Fibroblast of lung (primary cell): ENCODE data around the gene TCF21. TPM values are rescaled to one million over a fixed set of nuclear protein-coding genes. Genes with fewer than 3 reads are reported as not detected.

Experiments
- DNase-seq, 2 donors: peaks; one replicate each; pipeline versions ENCODE4 v3.0.0 to v3.0.0-alpha.2; 2010; ENCODE audit warnings: low read depth in 2 of 2
- H2AFZ ChIP-seq: 2 replicates; pipeline ENCODE4 v1.5.1; 2012; ENCODE audit warnings: low read length, control low read depth, inconsistent platforms
- H3K27ac ChIP-seq: 2 replicates; pipeline ENCODE4 v1.5.1; 2011; ENCODE audit warnings: low read length, control low read depth; ENCODE audit not compliant: insufficient read depth
- H3K27me3 ChIP-seq: 2 replicates; pipeline ENCODE4 v1.5.1; 2011; ENCODE audit warnings: mild to moderate bottlenecking, low read length; ENCODE audit not compliant: control insufficient read depth, insufficient read depth
- H3K36me3 ChIP-seq: 2 replicates; pipeline ENCODE4 v1.5.1; 2011; ENCODE audit warnings: low read length; ENCODE audit not compliant: control insufficient read depth, insufficient read depth
- H3K4me1 ChIP-seq: 2 replicates; pipeline ENCODE4 v1.5.1; 2011; ENCODE audit warnings: low read length; ENCODE audit not compliant: control insufficient read depth, insufficient read depth; ENCODE audit errors: extremely low read depth
- H3K4me2 ChIP-seq: 2 replicates; pipeline ENCODE4 v1.5.1; 2011; ENCODE audit warnings: low read length, control low read depth; ENCODE audit not compliant: insufficient read depth; ENCODE audit errors: extremely low read depth
- H3K4me3 ChIP-seq, 4 experiments: fragments of 200-600 bp in 1 of 4; sonication (generic) in 1 of 4; replicated peaks in 1 of 4; 2 replicates each; pipeline ENCODE4 v1.5.1; 2011 to 2016; ENCODE audit warnings: low read length in 4 of 4, low read depth in 3 of 4, mild to moderate bottlenecking in 3 of 4, control low read depth in 2 of 4, inconsistent platforms in 1 of 4, mixed read lengths in 1 of 4; ENCODE audit not compliant: insufficient read depth in 1 of 4; ENCODE audit errors: control extremely low read depth in 1 of 4
- H3K79me2 ChIP-seq: 2 replicates; pipeline ENCODE4 v1.5.1; 2012; ENCODE audit warnings: mild to moderate bottlenecking, low read length, inconsistent platforms; ENCODE audit not compliant: control insufficient read depth, insufficient read depth
- H3K9ac ChIP-seq: 2 replicates; pipeline ENCODE4 v1.5.1; 2011; ENCODE audit warnings: mild to moderate bottlenecking, low read length, control low read depth; ENCODE audit not compliant: insufficient read depth
- H3K9me3 ChIP-seq: 2 replicates; pipeline ENCODE4 v1.5.1; 2012; ENCODE audit warnings: low read depth, low read length; ENCODE audit not compliant: control insufficient read depth, insufficient read depth
- H4K20me1 ChIP-seq: 2 replicates; pipeline ENCODE4 v1.5.1; 2011; ENCODE audit warnings: low read length; ENCODE audit not compliant: control insufficient read depth, insufficient read depth; ENCODE audit errors: extremely low read depth
- CTCF ChIP-seq, 2 donors: IDR thresholded peaks in 1 of 2; conservative IDR thresholded peaks in 1 of 2; 1 replicate in 1 of 2; 2 replicates in 1 of 2; pipeline ENCODE4 v1.5.1; 2011 to 2012; ENCODE audit warnings: low read length in 2 of 2, control low read depth in 1 of 2, inconsistent platforms in 1 of 2, low read depth in 1 of 2, mild to moderate bottlenecking in 1 of 2
- EZH2 ChIP-seq: IDR thresholded peaks from 2 replicates; pipeline ENCODE4 v1.5.1; 2012; ENCODE audit warnings: low read length, control low read depth, mild to moderate bottlenecking; ENCODE audit errors: missing control alignments
- polyA minus RNA-seq: library from RNA; depleted of rRNA, polyadenylated mRNA; stranded (reverse); fragments of >200 nt; gene quantifications from 2 replicates; pipeline ENCODE4 v1.2.3, GENCODE V29; 2011; ENCODE audit warnings: low replicate concordance
- polyA plus RNA-seq, 2 donors: library from polyadenylated mRNA; depleted of rRNA in 1 of 2; stranded (reverse) in 1 of 2; unstranded in 1 of 2; fragments of >200 nt; gene quantifications; 2 replicates each; pipeline ENCODE4 v1.2.1, GENCODE V29; 2011 to 2012; ENCODE audit warnings: missing spikeins in 1 of 2
- total RNA-seq: library from RNA; depleted of rRNA; stranded (reverse); fragments of >200 nt; gene quantifications from 2 replicates; pipeline ENCODE4 v1.2.1, GENCODE V29; 2014

Gene TCF21
- total RNA-seq = 8.2 and 11.1 TPM in 2 replicates
- polyA plus RNA-seq = 13.5 and 20.5 TPM in 2 replicates
- 10.8 and 17.4 TPM in 2 replicates for polyA plus RNA-seq (2012)
- polyA minus RNA-seq = 9.7 and 19.0 TPM in 2 replicates

GRCh38 chr6:133888929-133889556 is at the start of gene TCF21:
Gene TCF21 (plus strand): TSS chr6:133889113. CDS start chr6:133889398, 285 bp downstream.
- H3K79me2 ChIP-seq = peaks cover 30% of the 10 kb centered on the region
- no peaks in the 10 kb centered on the region for H3K27me3 ChIP-seq

GRCh38 chr6:133841176-133841575 is 47.7 kb upstream of the TCF21 start:
- H3K9me3 ChIP-seq = no peaks in the 10 kb centered on the region
- H3K36me3 ChIP-seq = no peaks in the 10 kb centered on the region

More at GRCh38 chr6:133888929-133889556, at the start of gene TCF21:
- Histone ChIP-seq H3K4me3 (peak within 1 kb of the TSS; percentile 54 to 95 (median 72)), H3K36me3 (no peaks in the 10 kb centered on the region), H2AFZ (peak within 1 kb of the TSS; percentile 79), H3K9me3 (no peaks in the 10 kb centered on the region), H3K4me2 (peak within 1 kb of the TSS; percentile 86), H3K4me1 (peaks cover 11% of the 10 kb centered on the region), H4K20me1 (no peaks in the 10 kb centered on the region), H3K27ac (peak within 1 kb of the TSS; percentile 79), H3K9ac (peak within 1 kb of the TSS; percentile 88)
- TF ChIP-seq EZH2 = no peak
- no peak for TF ChIP-seq CTCF (conservative IDR thresholded peaks at IDR 0.05 in 1 of 2, IDR thresholded peaks at IDR 0.05 in 1 of 2; ENCODE audit: low read depth in 1 of 2, low read length in 2 of 2)
- peak; percentile 49 to 91 for DNase-seq

GRCh38 chr6:133843098-133843497 is 45.8 kb upstream of the TCF21 start:
- no peak for TF ChIP-seq EZH2
- TF ChIP-seq CTCF (conservative IDR thresholded peaks at IDR 0.05 in 1 of 2, IDR thresholded peaks at IDR 0.05 in 1 of 2; ENCODE audit: low read depth in 1 of 2, low read length in 2 of 2) = no peak
- no peaks in the 10 kb centered on the region for H3K27me3 ChIP-seq
- H3K4me2 ChIP-seq = no peak overlapping the region
- no peak overlapping the region for H3K4me3 ChIP-seq
- H3K4me1 ChIP-seq = no peaks in the 10 kb centered on the region
- no peak overlapping the region for H3K27ac ChIP-seq
- no peaks in the 10 kb centered on the region for H3K36me3 ChIP-seq
- no peak for DNase-seq
- H3K9ac ChIP-seq = no peak overlapping the region
- H3K9me3 ChIP-seq = no peaks in the 10 kb centered on the region
- no peak overlapping the region for H2AFZ ChIP-seq
- H3K79me2 ChIP-seq = no peaks in the 10 kb centered on the region
- no peaks in the 10 kb centered on the region for H4K20me1 ChIP-seq

More at GRCh38 chr6:133841176-133841575, 47.7 kb upstream of the TCF21 start:
- no peaks in the 10 kb centered on the region for H3K27me3 ChIP-seq
- no peak for DNase-seq
- no peak overlapping the region for H2AFZ ChIP-seq
- H3K27ac ChIP-seq = no peak overlapping the region
- no peak overlapping the region for H3K4me3 ChIP-seq
- no peaks in the 10 kb centered on the region for H3K4me1 ChIP-seq
- no peak overlapping the region for H3K9ac ChIP-seq
- H4K20me1 ChIP-seq = no peaks in the 10 kb centered on the region
- no peaks in the 10 kb centered on the region for H3K79me2 ChIP-seq
- H3K4me2 ChIP-seq = no peak overlapping the region
- TF ChIP-seq CTCF (conservative IDR thresholded peaks at IDR 0.05 in 1 of 2, IDR thresholded peaks at IDR 0.05 in 1 of 2; ENCODE audit: low read depth in 1 of 2, low read length in 2 of 2) = no peak
- no peak for TF ChIP-seq EZH2
